Stimulated activated naive CD4-positive, alpha-beta T cell treated with Interleukin-2 at 50 U/mL for 16 hours (primary cell): ENCODE measurements around the gene USP22.

Experiments used
- DNase-seq: peaks from one replicate; lab custom pipeline; 2025; lab: John Stamatoyannopoulos, UW

Gene USP22

GRCh38 chr17:21001111-21001812 lies 41.5 kb downstream of the USP22 start:
- DNase-seq, result no peak

- no peak for DNase-seq
Observed at GRCh38 chr17:20999841-21000532, 42.8 kb downstream of the USP22 start.

- DNase-seq, result no peak
Observed at GRCh38 chr17:20999044-20999573, 43.7 kb downstream of the USP22 start.

- DNase-seq, result no peak
Observed at GRCh38 chr17:20998571-20999043, 44.2 kb downstream of the USP22 start.

- no peak for DNase-seq
Observed at GRCh38 chr17:20997711-20998570, 44.9 kb downstream of the USP22 start.

- no peak for DNase-seq
Observed at GRCh38 chr17:20996724-20997615, 45.8 kb downstream of the USP22 start.

GRCh38 chr17:20995873-20996723 lies 46.7 kb downstream of the USP22 start:
- no peak for DNase-seq

- DNase-seq, result no peak
Observed at GRCh38 chr17:20995164-20995872, 47.5 kb downstream of the USP22 start.

- no peak for DNase-seq
Observed at GRCh38 chr17:20994779-20995149, 48.0 kb downstream of the USP22 start.

- no peak for DNase-seq
Observed at GRCh38 chr17:20993863-20994778, 48.7 kb downstream of the USP22 start.

- DNase-seq, result peak; percentile 16
Observed at GRCh38 chr17:20992987-20993862, 49.6 kb downstream of the USP22 start.

GRCh38 chr17:20992416-20992815 lies 50.4 kb downstream of the USP22 start:
- DNase-seq, result no peak

GRCh38 chr17:20991276-20992037 lies 51.4 kb downstream of the USP22 start:
- no peak for DNase-seq

- DNase-seq, result no peak
Observed at GRCh38 chr17:20989991-20990855, 52.6 kb downstream of the USP22 start.

- DNase-seq, result no peak
Observed at GRCh38 chr17:20989481-20989880, 53.3 kb downstream of the USP22 start.

- no peak for DNase-seq
Observed at GRCh38 chr17:20988896-20989295, 53.9 kb downstream of the USP22 start.
